ENCODE results near the gene ITPKB.
"Not testable (repeated sequence)": the region's sequence is repeated elsewhere in the genome, so short reads cannot be mapped to it uniquely, and the experiment has no call there.

Gene ITPKB

DNA sequence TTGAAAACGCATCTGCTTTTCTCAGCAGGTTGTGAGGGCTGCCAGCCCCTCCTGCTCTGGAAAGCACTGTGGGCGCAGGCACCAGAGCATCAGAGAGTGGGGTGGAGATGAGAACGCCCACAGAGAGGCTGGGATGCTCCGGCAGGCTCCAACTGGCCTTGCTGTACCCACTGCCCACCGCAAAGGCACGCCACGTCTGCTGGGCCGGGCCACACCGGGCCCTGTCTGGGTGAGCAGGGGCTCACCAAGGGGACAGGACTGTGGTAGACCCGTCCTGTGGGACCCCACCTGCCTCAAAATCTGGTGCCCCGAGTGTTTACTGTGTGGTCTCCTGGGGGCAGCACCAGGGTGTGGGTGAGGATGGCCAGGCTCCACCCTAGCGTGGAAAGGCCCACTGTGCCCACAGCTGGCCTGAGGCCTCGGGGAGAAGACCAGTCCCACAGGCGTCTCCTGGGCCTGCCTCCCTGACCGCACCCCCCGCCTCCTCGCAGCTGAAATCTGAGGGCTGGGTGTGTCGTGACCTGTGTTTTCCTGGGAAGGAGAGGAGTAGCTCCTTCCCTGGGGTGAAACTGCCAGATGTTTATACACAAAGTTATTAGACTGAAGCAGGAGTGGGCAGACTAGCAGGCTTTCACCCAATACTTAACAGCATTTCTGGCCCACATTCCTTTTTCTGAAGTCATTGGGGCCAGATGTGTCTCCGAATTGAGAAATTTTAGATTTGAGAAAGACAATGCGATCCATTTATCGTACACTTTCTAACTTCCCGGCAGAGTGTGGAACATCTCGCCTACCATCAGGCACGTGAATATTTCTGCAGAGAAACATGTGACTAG, 136.7 kb downstream of the ITPKB start:
- H3K9me3 ChIP-seq, result no peaks in the 10 kb centered on the region
- peaks cover 14% of the 10 kb centered on the region; the same call in 1 of the 2 replicates for H3K27me3 ChIP-seq (ENCODE audit: low read depth)
- in situ Hi-C loops (cut with MboI; ENCODE audit: low sequenced_read_pairs), result no loop called here
- no peaks in the 10 kb centered on the region for H3K36me3 ChIP-seq (replicated peaks)
- DNase-seq (ENCODE audit: low spot score in 2 of 2), result no peak
- H3K4me1 ChIP-seq, result no peaks in the 10 kb centered on the region
- H3K4me3 ChIP-seq, result no peak overlapping the region

DNA sequence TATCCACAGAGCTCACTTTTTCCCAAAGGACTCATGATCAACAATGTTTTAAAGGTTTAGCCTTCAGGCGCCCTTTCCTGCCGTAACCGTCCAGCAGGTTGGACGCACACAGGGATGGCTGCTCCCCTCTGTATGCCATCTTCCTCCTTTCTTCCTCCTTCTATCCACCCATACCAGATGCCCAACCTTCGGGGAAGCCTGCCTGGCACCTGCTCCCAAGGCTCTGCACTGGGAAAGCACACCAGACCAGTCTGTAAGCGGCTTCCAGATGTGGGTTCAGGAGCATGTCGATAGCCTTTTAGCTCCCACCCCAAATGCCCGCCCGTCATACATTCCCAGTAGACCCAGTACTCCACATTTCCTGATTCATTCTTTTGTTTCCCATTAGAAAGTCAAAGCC, 137.6 kb downstream of the ITPKB start:
- no peaks in the 10 kb centered on the region for H3K36me3 ChIP-seq (replicated peaks)
- no peaks in the 10 kb centered on the region for H3K4me1 ChIP-seq
- no peak for DNase-seq (ENCODE audit: low spot score in 2 of 2)
- H3K4me3 ChIP-seq, result no peak overlapping the region
- in situ Hi-C loops (cut with MboI; ENCODE audit: low sequenced_read_pairs), result no loop called here
- peaks cover 14% of the 10 kb centered on the region; the same call in 1 of the 2 replicates for H3K27me3 ChIP-seq (ENCODE audit: low read depth)
- H3K9me3 ChIP-seq, result no peaks in the 10 kb centered on the region

DNA sequence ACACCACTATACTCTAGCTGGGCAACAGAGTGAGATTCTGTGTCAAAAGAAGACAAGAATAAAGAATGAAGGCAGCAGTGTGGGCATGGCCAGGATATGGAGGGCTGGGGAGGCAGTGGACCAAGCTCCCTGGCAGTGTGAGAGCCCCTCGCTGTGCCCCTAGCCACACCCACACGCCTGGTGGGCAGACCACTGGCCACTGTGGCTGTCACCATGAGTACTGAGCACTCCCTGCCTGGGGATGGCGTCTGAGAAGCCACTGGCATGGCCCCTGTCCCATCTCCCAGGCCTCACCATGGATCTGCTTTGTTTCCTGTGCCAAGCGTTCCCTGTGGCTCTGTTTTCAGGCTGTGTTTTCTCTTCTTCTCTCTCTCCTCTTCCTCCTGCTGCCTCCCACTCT, 138.8 kb downstream of the ITPKB start:
- Histone ChIP-seq H3K27me3 (ENCODE audit: low read depth) (peaks cover 14% of the 10 kb centered on the region; the same call in 1 of the 2 replicates), H3K4me3 (no peak overlapping the region), H3K36me3 (replicated peaks) (no peaks in the 10 kb centered on the region), H3K9me3 (no peaks in the 10 kb centered on the region), H3K4me1 (no peaks in the 10 kb centered on the region)
- in situ Hi-C loops (cut with MboI; ENCODE audit: low sequenced_read_pairs), result no loop called here
- no peak for DNase-seq (ENCODE audit: low spot score in 2 of 2)

DNA sequence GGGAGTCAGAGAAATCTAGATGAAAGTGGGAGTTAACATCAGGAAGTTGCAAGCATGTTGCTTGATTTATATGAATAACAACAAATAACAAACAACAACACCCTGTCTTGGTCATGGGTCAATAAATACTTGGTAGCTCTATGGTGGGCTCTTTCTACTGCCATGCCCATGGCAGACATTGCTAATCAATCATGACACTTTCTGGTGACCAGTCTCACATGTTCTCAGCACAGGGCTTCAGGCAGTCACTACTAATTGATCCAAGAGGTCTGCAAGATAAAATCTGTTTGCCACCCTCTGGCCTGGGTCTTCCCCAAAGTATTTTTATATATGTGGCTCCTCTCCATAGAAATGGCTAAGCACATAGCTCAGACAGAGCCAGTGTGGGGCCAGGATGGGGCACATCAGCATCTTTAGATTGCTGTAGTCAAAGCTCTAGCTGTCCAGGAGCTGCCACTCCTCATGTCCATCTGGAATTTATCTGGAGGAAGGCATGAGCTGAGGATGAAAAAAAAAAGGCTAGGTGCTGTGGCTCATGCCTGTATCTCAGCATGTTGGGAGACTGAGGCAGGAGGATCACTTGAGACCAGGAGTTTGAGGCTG, 139.3 kb downstream of the ITPKB start:
- Histone ChIP-seq H3K4me1 (no peaks in the 10 kb centered on the region), H3K4me3 (no peak overlapping the region), H3K27me3 (ENCODE audit: low read depth) (peaks cover 14% of the 10 kb centered on the region; the same call in 1 of the 2 replicates), H3K36me3 (replicated peaks) (no peaks in the 10 kb centered on the region), H3K9me3 (no peaks in the 10 kb centered on the region)
- DNase-seq (ENCODE audit: low spot score in 2 of 2), result no peak
- in situ Hi-C loops (cut with MboI; ENCODE audit: low sequenced_read_pairs), result no loop called here

DNA sequence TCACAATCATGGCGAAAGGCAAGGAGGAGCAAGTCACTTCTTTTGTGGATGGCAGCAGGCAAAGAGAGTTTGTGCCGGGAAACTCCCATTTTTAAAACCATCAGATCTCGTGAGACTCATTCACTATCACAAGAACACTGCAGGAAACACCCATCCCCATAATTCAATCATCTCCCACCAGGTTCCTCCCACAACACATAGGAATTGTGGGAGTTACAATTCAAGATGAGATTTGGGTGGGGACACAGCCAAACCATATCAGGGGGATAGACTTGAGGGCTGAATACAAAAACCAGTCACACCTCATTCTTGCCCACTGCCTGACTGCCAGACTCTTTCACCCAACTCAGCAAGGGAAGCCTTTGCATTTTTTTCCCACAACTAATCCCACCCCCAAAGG, 140.1 kb downstream of the ITPKB start:
- H3K4me3 ChIP-seq; H3K4me1 ChIP-seq; H3K9me3 ChIP-seq; DNase-seq (ENCODE audit: low spot score in 2 of 2); in situ Hi-C loops (cut with MboI; ENCODE audit: low sequenced_read_pairs); H3K36me3 ChIP-seq (replicated peaks): not testable (repeated sequence)
- H3K27me3 ChIP-seq (ENCODE audit: low read depth), result peaks cover 14% of the 10 kb centered on the region; the same call in 1 of the 2 replicates

DNA sequence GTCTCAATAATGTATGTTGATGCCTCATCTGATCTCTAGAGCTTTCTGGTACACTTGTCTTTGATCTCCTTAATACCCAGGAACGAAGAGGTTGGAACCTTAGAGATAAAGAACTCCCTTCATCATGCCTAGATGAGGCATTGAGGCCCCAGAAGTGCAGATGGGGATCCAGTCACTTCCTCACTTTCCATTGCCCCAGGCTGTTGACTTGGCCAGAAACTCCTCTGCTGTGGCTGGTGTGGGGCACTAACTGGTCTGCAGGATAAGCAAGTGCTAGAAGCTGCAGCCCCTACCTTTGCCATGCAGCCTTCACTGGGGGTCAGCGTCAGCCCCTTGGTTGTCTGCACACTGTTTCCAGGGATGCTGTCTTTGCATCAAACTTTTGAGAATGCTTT, 140.6 kb downstream of the ITPKB start:
- in situ Hi-C loops (cut with MboI; ENCODE audit: low sequenced_read_pairs), result no loop called here
- DNase-seq (ENCODE audit: low spot score in 2 of 2), result no peak
- Histone ChIP-seq H3K27me3 (ENCODE audit: low read depth) (peaks cover 14% of the 10 kb centered on the region; the same call in 1 of the 2 replicates), H3K9me3 (no peaks in the 10 kb centered on the region), H3K4me1 (no peaks in the 10 kb centered on the region), H3K36me3 (replicated peaks) (no peaks in the 10 kb centered on the region), H3K4me3 (no peak overlapping the region)

DNA sequence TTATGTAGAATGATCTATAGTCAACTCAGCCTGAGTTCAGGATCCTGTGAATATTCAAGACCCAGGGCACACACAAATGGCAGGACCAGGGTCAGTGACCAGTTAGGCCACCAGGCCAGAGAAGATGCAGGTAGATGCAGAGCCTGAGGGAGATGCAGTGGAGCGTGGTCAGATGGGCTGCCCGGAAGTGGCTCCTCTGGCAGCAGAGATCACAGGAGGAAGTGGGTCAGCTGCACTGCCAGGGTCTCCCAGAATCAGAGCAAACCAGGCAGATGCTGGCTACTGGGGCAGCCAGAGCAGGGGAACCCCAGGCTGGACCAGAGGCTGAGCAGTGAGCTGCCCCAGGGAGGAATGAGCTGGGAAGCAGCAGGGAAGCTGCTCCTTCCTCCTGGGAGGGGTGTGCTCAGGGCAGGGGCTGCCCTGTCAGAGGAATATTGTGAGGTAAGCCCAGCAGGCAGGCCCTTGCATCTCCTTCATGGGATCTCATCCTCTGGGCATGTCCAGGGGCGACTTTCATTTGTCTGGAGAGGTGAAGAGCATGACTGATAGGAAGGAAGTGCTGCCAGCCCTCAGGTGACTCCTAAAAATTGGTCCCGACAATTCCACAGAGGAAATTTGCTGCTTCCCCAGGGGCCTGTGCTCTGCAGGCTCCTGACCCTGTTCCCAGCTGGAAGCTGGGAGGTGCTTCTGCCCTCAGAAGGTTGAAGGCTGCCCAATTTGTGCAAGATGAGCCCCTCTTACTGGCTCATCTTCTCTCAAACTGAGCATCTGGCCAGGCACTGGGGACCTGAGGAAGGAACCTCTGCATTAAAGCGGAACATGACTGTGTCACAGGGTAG, 141.2 kb downstream of the ITPKB start:
- no peaks in the 10 kb centered on the region for H3K36me3 ChIP-seq (replicated peaks)
- no peaks in the 10 kb centered on the region for H3K4me1 ChIP-seq
- H3K4me3 ChIP-seq, result no peak overlapping the region
- no peaks in the 10 kb centered on the region for H3K9me3 ChIP-seq
- H3K27me3 ChIP-seq (ENCODE audit: low read depth), result peaks cover 14% of the 10 kb centered on the region; the same call in 1 of the 2 replicates
- DNase-seq (ENCODE audit: low spot score in 2 of 2), result no peak
- in situ Hi-C loops (cut with MboI; ENCODE audit: low sequenced_read_pairs), result no loop called here

DNA sequence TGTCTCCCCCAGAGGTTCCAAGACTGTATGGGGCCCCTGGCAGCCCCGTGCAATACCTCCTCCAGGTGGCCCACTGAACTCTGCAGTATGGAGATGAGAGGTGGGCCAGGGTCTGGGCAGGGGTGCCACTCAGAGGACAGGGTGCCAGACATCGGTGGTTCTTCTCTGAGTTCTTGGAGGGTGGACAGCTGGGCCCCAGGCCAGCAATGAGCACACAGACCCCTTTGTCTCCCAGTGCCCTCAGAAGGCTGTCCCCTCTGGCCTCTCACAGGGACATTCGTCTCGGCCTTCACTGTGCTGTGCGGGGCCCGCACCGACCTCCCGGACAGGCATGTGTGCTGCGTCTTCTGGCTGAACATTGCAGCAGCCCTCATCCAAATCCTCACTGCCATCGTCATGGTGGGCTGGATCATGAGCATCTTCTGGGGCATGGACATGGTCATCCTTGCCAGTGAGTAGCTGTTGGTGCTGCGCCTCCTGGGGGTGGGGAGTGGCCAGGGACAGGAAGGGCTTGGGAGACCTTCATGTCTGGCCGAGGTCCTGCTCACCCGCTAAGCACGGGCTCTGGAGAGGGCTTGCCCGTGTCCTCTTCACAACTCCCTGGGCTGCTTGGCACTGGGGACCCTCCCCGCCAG, 142.4 kb downstream of the ITPKB start:
- Histone ChIP-seq H3K9me3 (no peaks in the 10 kb centered on the region), H3K4me3 (no peak overlapping the region), H3K4me1 (no peaks in the 10 kb centered on the region), H3K27me3 (ENCODE audit: low read depth) (peaks cover 14% of the 10 kb centered on the region; the same call in 1 of the 2 replicates), H3K36me3 (replicated peaks) (no peaks in the 10 kb centered on the region)
- in situ Hi-C loops (cut with MboI; ENCODE audit: low sequenced_read_pairs), result no loop called here
- DNase-seq (ENCODE audit: low spot score in 2 of 2), result no peak

DNA sequence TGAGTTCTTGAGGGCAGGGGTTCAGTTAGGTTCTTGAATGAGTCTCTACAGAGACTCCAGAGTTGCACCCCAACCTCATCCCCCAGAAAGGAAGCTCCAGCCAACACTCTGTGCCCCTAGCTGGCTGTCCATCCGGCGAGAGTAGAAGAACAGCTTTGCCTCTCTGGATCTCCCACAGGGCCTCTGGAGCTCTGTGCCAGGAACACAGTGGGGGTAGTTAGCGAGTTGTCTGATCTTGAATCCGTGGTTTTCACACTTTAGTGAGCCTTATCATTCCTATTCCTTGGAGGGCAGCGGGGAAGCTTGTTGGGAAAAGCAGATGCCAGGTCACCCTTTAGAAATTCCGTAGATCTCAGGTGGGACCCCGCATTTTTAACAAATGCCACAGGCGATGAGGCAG, 145.5 kb downstream of the ITPKB start:
- no peaks in the 10 kb centered on the region for H3K9me3 ChIP-seq
- peaks cover 9% of the 10 kb centered on the region; the same call in 1 of the 2 replicates for H3K27me3 ChIP-seq (ENCODE audit: low read depth)
- no peaks in the 10 kb centered on the region for H3K4me1 ChIP-seq
- H3K36me3 ChIP-seq (replicated peaks), result no peaks in the 10 kb centered on the region
- H3K4me3 ChIP-seq, result no peak overlapping the region
- in situ Hi-C loops (cut with MboI; ENCODE audit: low sequenced_read_pairs), result no loop called here
- DNase-seq (ENCODE audit: low spot score in 2 of 2), result no peak

DNA sequence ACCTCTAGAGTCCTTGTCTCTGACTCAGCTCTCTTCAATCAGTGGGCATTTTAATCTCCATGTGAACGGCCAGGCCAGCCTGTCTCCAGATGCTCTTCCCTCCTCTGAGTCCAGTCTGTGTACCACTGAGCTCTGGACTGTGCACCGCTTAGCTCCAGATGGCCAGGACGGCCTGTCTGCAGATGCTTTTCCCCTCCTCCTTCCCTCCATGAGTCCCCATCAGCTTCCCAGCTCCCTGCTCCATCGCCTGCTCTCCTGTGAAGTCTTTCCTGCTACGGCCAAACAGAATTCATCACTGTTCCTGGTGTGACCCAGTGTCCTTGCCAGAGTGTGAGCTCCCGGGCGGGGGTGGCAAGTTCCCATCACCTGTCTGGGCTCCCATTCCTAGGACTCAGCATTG, 148.5 kb downstream of the ITPKB start:
- Histone ChIP-seq H3K27me3 (ENCODE audit: low read depth) (no peaks in the 10 kb centered on the region), H3K9me3 (no peaks in the 10 kb centered on the region)
- in situ Hi-C loops (cut with MboI; ENCODE audit: low sequenced_read_pairs), result no loop called here

DNA sequence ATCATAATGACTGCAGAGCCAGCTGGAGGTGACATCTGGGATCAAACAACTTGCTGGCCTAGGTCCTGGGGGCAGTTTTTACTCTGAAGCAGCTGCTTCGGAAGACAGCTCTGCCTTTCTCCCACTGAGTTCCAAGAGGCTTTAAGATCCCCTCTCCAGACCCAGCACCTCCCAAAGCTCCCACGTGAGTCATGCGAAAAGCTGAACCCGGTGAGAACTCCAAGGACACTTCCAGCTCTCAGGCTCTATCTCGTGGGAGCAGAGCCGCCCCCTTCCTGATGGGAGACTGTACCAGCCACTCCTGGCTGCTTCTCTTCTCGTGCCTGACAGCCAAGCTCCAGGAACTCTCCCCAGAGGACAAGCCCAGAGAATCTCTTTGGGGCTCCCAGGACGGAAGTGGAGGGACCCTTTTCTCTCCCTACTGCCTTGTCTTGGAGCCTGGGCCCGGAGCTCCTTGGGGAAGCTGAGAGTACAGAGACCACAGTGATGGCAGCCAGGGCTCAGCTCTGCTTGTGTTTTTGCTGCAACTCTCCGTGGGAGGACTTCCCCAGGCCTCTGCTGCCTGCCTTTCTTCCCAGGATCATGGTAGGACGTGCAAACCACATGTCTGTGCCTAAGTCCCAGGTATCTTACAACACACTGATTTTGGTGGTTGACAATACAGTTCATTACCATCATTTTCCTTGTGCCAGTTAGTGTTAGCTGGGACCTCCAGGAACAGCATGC, 149.9 kb downstream of the ITPKB start:
- Histone ChIP-seq H3K4me3 (no peak overlapping the region), H3K4me1 (no peaks in the 10 kb centered on the region), H3K27me3 (ENCODE audit: low read depth) (no peaks in the 10 kb centered on the region), H3K9me3 (no peaks in the 10 kb centered on the region), H3K36me3 (replicated peaks) (no peaks in the 10 kb centered on the region)
- in situ Hi-C loops (cut with MboI; ENCODE audit: low sequenced_read_pairs), result no loop called here
- no peak for DNase-seq (ENCODE audit: low spot score in 2 of 2)

More for the DNA sequence above, 148.5 kb downstream of the ITPKB start:
- Histone ChIP-seq H3K4me3 (no peak overlapping the region), H3K36me3 (replicated peaks) (no peaks in the 10 kb centered on the region), H3K4me1 (no peaks in the 10 kb centered on the region)
- DNase-seq (ENCODE audit: low spot score in 2 of 2), result no peak

DNA sequence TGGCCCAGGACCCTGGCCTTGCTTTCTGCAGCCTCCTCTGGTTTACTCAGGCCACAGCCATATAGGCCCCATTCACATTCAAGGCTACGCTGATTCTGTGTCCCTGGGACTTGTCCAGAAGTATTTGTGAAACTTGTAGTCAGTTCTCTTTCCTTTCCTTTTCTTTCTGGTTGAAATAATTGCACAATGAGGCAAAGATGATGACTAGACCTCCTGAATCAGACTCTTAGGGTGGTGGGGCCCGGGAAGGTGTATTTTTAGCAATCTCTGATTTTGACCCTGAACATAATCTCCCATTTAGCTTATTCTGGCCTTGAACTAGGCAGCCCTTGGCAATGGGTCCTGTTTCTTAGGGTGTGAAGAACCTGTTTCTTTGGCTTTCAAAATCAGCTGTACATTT, 150.6 kb downstream of the ITPKB start:
- H3K4me3 ChIP-seq, result no peak overlapping the region
- H3K4me1 ChIP-seq, result no peaks in the 10 kb centered on the region
- in situ Hi-C loops (cut with MboI; ENCODE audit: low sequenced_read_pairs), result no loop called here
- H3K9me3 ChIP-seq, result no peaks in the 10 kb centered on the region
- H3K36me3 ChIP-seq (replicated peaks), result no peaks in the 10 kb centered on the region
- no peaks in the 10 kb centered on the region for H3K27me3 ChIP-seq (ENCODE audit: low read depth)
- no peak for DNase-seq (ENCODE audit: low spot score in 2 of 2)

Measured in HAP-1 (cell line).